Hepatocyte (in vitro differentiated cells): ENCODE data around the gene LSM11. TPM values are rescaled to one million over a fixed set of nuclear protein-coding genes. Genes with fewer than 3 reads are reported as not detected.

ENCODE experiments used
- DNase-seq: peaks from one replicate; pipeline ENCODE4 v3.0.0-alpha.2; 2016; ENCODE audit warnings: low spot score
- H2AFZ ChIP-seq: fragments of 200-600 bp; sonication (generic); 2 replicates; pipeline ENCODE4 v1.6.0; 2016; ENCODE audit warnings: antibody characterized with exemption, mild to moderate bottlenecking
- H3K27ac ChIP-seq: fragments of 200-600 bp; sonication (generic); 2 replicates; pipeline ENCODE4 v1.5.1; 2016; ENCODE audit warnings: mild to moderate bottlenecking
- H3K27me3 ChIP-seq: fragments of 200-600 bp; sonication (generic); 2 replicates; pipeline ENCODE4 v1.6.1; 2016
- H3K36me3 ChIP-seq: fragments of 200-600 bp; sonication (generic); replicated peaks from 2 replicates; pipeline ENCODE4 v1.5.1; 2016; ENCODE audit warnings: low read depth; ENCODE audit not compliant: insufficient read depth
- H3K4me1 ChIP-seq: fragments of 200-600 bp; sonication (generic); 2 replicates; pipeline ENCODE4 v1.5.1; 2016; ENCODE audit warnings: mild to moderate bottlenecking, moderate library complexity; ENCODE audit not compliant: insufficient read depth
- H3K4me2 ChIP-seq: fragments of 200-600 bp; sonication (generic); 2 replicates; pipeline ENCODE4 v1.6.0; 2016
- H3K4me3 ChIP-seq: fragments of 200-600 bp; sonication (generic); 2 replicates; pipeline ENCODE4 v1.5.1; 2016; ENCODE audit warnings: mild to moderate bottlenecking
- H3K79me2 ChIP-seq: fragments of 200-600 bp; sonication (generic); 2 replicates; pipeline ENCODE4 v1.6.0; 2017; ENCODE audit warnings: mild to moderate bottlenecking
- H3K9me2 ChIP-seq: fragments of 200-600 bp; sonication (generic); replicated peaks from 2 replicates; pipeline ENCODE4 v1.6.0; 2017; ENCODE audit warnings: mild to moderate bottlenecking; ENCODE audit not compliant: insufficient read depth
- H3K9me3 ChIP-seq: fragments of 200-600 bp; sonication (generic); 2 replicates; pipeline ENCODE4 v1.5.1; 2016; ENCODE audit warnings: low read depth, mild to moderate bottlenecking
- H4K20me1 ChIP-seq: fragments of 200-600 bp; sonication (generic); 2 replicates; pipeline ENCODE4 v1.6.0; 2016; ENCODE audit warnings: mild to moderate bottlenecking; ENCODE audit not compliant: insufficient read depth, poor library complexity, severe bottlenecking
- CTCF ChIP-seq: fragments of 200-600 bp; sonication (generic); IDR thresholded peaks from 2 replicates; pipeline ENCODE4 v1.5.1; 2016; ENCODE audit warnings: antibody characterized with exemption, mild to moderate bottlenecking; ENCODE audit not compliant: poor library complexity
- EZH2 ChIP-seq: fragments of 200-600 bp; sonication (generic); IDR thresholded peaks from 2 replicates; pipeline ENCODE4 v1.6.1; 2016; ENCODE audit warnings: antibody characterized with exemption, mild to moderate bottlenecking, borderline replicate concordance
- EZH2phosphoT487 ChIP-seq: fragments of 200-600 bp; sonication (generic); IDR thresholded peaks from one replicate; pipeline ENCODE4 v1.6.1; 2018; ENCODE audit warnings: antibody characterized with exemption, mild to moderate bottlenecking, low read depth, moderate library complexity; ENCODE audit not compliant: unreplicated experiment, severe bottlenecking
- WGBS: methylation state at CpG from one replicate; pipeline ENCODE4 v1.1.6; 2016; ENCODE audit warnings: low lambda C conversion rate; ENCODE audit errors: missing lambda C conversion rate; 5-methylcytosine and 5-hydroxymethylcytosine counted together
- polyA plus RNA-seq: library from polyadenylated mRNA; unstranded; fragments of >200 nt; fragmentation: Nextera tagmentation; extraction: Ambion mirVana; gene quantifications from 2 replicates; pipeline ENCODE4 v1.2.1, GENCODE V29; 2016
- total RNA-seq: library from RNA; depleted of rRNA; stranded (reverse); fragments of >200 nt; gene quantifications from 2 replicates; pipeline ENCODE4 v1.2.3, GENCODE V29; 2014

LSM11 gene
- total and polyA plus RNA-seq, 2 experiments from 2014 or later: 2.1 to 6.4 TPM

DNA sequence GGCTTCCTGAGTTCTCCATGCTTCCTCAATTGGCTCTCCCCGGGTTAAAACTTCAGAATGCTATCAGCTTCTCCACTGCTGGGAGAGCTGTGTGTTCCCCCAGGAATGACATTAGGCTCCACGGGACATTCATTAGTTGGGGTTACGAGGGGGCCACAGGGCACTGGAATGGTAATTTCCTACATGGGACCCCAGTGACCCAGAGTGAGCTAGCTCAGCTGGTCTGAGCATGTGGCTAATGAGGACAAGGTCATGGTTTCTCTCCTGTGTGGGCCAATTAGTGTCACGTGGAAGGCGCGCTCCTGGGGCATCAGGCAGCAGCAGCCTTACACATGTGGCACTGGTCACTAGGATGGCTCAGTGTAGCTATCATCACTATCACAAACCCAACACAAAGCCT is 21.0 kb downstream of the LSM11 start:
- Histone ChIP-seq H3K4me2 (no peak overlapping the region), H4K20me1 (no peaks in the 10 kb centered on the region), H3K4me1 (no peaks in the 10 kb centered on the region), H3K9me2 (no peaks in the 10 kb centered on the region), H3K79me2 (no peaks in the 10 kb centered on the region), H3K27me3 (no peaks in the 10 kb centered on the region), H3K27ac (no peak overlapping the region), H2AFZ (no peak overlapping the region), H3K9me3 (no peaks in the 10 kb centered on the region), H3K4me3 (no peak overlapping the region), H3K36me3 (no peaks in the 10 kb centered on the region)
- TF ChIP-seq EZH2: no peak
- no peak for TF ChIP-seq CTCF
- no peak for TF ChIP-seq EZH2phosphoT487
- no peak for DNase-seq
- 92% methylated on average over 6 of the region's 6 CpGs for WGBS

- Histone ChIP-seq H3K4me3 (no peak overlapping the region), H3K27ac (no peak overlapping the region), H3K9me2 (no peaks in the 10 kb centered on the region), H3K4me2 (no peak overlapping the region), H3K79me2 (no peaks in the 10 kb centered on the region), H4K20me1 (no peaks in the 10 kb centered on the region), H3K36me3 (no peaks in the 10 kb centered on the region), H2AFZ (no peak overlapping the region), H3K9me3 (no peaks in the 10 kb centered on the region), H3K4me1 (no peaks in the 10 kb centered on the region), H3K27me3 (no peaks in the 10 kb centered on the region)
- WGBS: 97% methylated on average over 7 of the region's 7 CpGs
- TF ChIP-seq EZH2phosphoT487 (no peak), EZH2 (no peak), CTCF (no peak)
- DNase-seq: no peak
These were observed 22.9 kb downstream of the LSM11 start for GRCh38 chr5:157766442-157766841.

DNA sequence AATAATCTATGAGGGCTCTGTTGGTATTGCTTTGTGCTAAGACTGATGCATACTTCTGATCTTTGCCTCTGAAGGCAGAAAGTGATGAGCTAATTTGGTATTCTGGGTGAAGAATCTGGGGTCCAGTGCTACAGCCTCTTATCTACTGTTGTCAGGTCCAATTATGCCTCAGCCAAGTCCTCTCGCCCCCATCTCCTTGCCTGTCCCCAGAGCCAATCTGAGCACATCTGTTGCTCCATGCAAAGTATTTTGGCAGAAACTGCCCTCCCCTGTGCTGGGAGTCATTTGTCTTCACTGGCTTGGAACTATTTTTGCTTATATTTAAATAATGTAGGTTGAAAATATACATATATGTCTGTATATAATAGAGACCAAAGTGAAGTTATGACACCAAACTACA is 23.4 kb downstream of the LSM11 start:
- 81% methylated on average over 1 of the region's 1 CpG for WGBS
- Histone ChIP-seq H3K4me1 (no peaks in the 10 kb centered on the region), H3K9me2 (no peaks in the 10 kb centered on the region), H3K4me3 (no peak overlapping the region), H3K27me3 (no peaks in the 10 kb centered on the region), H3K9me3 (no peaks in the 10 kb centered on the region), H4K20me1 (no peaks in the 10 kb centered on the region), H2AFZ (no peak overlapping the region), H3K27ac (no peak overlapping the region), H3K79me2 (no peaks in the 10 kb centered on the region), H3K4me2 (no peak overlapping the region), H3K36me3 (no peaks in the 10 kb centered on the region)
- no peak for DNase-seq
- TF ChIP-seq EZH2phosphoT487: no peak
- TF ChIP-seq CTCF: no peak
- TF ChIP-seq EZH2: no peak

DNA sequence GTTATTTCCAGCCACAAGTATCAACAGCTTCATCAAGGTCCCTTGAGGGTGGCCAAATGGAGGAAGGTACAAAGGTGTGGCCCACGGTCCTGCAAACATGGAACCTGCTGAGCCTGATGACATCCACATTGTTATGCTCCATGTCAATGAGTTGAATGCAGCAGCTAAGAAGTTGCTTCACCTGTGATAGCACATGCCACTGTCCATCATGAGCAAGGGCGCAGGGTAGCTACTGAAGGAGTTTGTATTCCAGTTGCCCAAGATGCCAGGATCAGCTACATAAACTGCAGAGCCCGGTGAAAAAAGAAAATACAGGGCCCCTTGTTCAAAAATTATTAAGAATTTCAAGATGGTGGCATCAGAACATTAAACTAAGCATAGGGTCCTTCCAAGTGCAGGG is 24.2 kb downstream of the LSM11 start:
- 60% methylated on average over 3 of the region's 3 CpGs for WGBS
- H4K20me1 ChIP-seq: no peaks in the 10 kb centered on the region
- H3K4me3 ChIP-seq: no peak overlapping the region
- no peaks in the 10 kb centered on the region for H3K36me3 ChIP-seq
- no peaks in the 10 kb centered on the region for H3K9me2 ChIP-seq
- no peaks in the 10 kb centered on the region for H3K79me2 ChIP-seq
- H3K4me2 ChIP-seq: no peak overlapping the region
- no peaks in the 10 kb centered on the region for H3K9me3 ChIP-seq
- H2AFZ ChIP-seq: no peak overlapping the region
- TF ChIP-seq EZH2phosphoT487 (no peak), CTCF (no peak), EZH2 (no peak)
- no peaks in the 10 kb centered on the region for H3K27me3 ChIP-seq
- H3K4me1 ChIP-seq: no peaks in the 10 kb centered on the region
- no peak overlapping the region for H3K27ac ChIP-seq
- DNase-seq: no peak
